DLD1 (cell line): ENCODE results near the gene RFX5.
"Not testable (repeated sequence)": the region's sequence is repeated elsewhere in the genome, so short reads cannot be mapped to it uniquely, and the experiment has no call there.

Source experiments
- in situ Hi-C: cut with HindIII; loops from 2 replicates; pipeline ENCODE4 v1.10.0; 2017; ENCODE audit warnings: low sequenced_read_pairs

RFX5 gene

GRCh38 chr1:151346769-151347522 lies at the start of gene RFX5:
TSS of gene RFX5 (minus strand) at chr1:151347252. CDS start at chr1:151346320, 932 bp downstream.
- in situ Hi-C loops, result no loop called here

- in situ Hi-C loops, result not testable (repeated sequence)
Measured at GRCh38 chr1:151396265-151396664, 49.2 kb upstream of the RFX5 start.

- in situ Hi-C loops, result no loop called here
Measured at GRCh38 chr1:151393583-151393982, 46.5 kb upstream of the RFX5 start.

GRCh38 chr1:151391079-151391563 lies 44.1 kb upstream of the RFX5 start:
- in situ Hi-C loops, result no loop called here

- in situ Hi-C loops, result not testable (repeated sequence)
Measured at GRCh38 chr1:151390221-151391078, 43.4 kb upstream of the RFX5 start.

- in situ Hi-C loops, result no loop called here
Measured at GRCh38 chr1:151386002-151386401, 39.0 kb upstream of the RFX5 start.

GRCh38 chr1:151384584-151384983 lies 37.5 kb upstream of the RFX5 start:
- in situ Hi-C loops, result no loop called here

- in situ Hi-C loops, result no loop called here
Measured at GRCh38 chr1:151377150-151377884, 30.3 kb upstream of the RFX5 start.

- in situ Hi-C loops, result no loop called here
Measured at GRCh38 chr1:151373196-151373595, 26.1 kb upstream of the RFX5 start.

GRCh38 chr1:151372058-151372934 lies 25.2 kb upstream of the RFX5 start, which contains the start of gene SELENBP1:
TSS of gene SELENBP1 (minus strand) at chr1:151372705. CDS start at chr1:151372641, 64 bp downstream.
- in situ Hi-C loops, result no loop called here

GRCh38 chr1:151371370-151372057 lies 24.5 kb upstream of the RFX5 start:
- in situ Hi-C loops, result no loop called here

- in situ Hi-C loops, result no loop called here
Measured at GRCh38 chr1:151370211-151370911, 23.3 kb upstream of the RFX5 start.

- in situ Hi-C loops, result no loop called here
Measured at GRCh38 chr1:151369621-151370048, 22.6 kb upstream of the RFX5 start.

GRCh38 chr1:151369302-151369610 lies 22.2 kb upstream of the RFX5 start:
- in situ Hi-C loops, result no loop called here

- in situ Hi-C loops, result no loop called here
Measured at GRCh38 chr1:151368393-151369301, 21.6 kb upstream of the RFX5 start.

GRCh38 chr1:151367658-151368392 lies 20.8 kb upstream of the RFX5 start:
- in situ Hi-C loops, result no loop called here

- in situ Hi-C loops, result no loop called here
Measured at GRCh38 chr1:151364996-151365395, 17.9 kb upstream of the RFX5 start.
